ENCODE results near the gene SSC4D.
"Not testable (repeated sequence)": the region's sequence is repeated elsewhere in the genome, so short reads cannot be mapped to it uniquely, and the experiment has no call there.

Gene SSC4D

DNA sequence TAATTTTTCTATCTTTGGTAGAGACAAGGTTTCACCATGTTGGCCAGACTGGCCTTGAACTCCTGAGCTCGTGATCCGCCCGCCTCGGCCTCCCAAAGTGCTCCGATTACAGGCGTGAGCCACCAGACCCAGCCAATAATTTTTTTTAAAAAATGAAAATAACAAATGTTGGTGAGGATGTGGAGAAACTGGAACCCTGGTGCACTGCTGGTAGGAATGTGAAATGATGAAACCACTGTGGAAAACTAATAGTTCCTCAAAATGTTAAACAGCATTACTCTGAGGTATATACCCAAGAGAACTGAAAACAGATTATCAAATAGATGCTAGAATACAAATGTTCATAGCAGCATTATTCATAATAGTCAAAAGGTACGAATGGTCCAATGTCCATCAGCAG is 27.7 kb downstream of the SSC4D start:
- DNase-seq = no peak

DNA sequence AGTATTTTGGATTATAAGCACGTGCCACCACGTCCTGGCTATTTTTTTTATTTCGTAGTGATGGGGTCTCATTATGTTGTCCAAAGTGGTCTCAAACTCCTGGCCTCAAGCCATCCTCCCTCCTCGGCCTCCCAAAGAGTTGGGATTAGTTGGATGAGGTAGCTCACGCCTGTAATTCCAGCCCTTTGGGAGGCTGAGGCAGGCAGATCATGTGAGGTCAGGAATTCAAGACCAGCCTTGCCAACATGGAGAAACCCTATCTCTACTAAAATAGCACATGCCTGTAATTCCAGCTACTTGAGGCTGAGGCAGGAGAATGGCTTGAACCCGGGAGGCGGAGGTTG is 28.9 kb downstream of the SSC4D start:
- DNase-seq = no peak

DNA sequence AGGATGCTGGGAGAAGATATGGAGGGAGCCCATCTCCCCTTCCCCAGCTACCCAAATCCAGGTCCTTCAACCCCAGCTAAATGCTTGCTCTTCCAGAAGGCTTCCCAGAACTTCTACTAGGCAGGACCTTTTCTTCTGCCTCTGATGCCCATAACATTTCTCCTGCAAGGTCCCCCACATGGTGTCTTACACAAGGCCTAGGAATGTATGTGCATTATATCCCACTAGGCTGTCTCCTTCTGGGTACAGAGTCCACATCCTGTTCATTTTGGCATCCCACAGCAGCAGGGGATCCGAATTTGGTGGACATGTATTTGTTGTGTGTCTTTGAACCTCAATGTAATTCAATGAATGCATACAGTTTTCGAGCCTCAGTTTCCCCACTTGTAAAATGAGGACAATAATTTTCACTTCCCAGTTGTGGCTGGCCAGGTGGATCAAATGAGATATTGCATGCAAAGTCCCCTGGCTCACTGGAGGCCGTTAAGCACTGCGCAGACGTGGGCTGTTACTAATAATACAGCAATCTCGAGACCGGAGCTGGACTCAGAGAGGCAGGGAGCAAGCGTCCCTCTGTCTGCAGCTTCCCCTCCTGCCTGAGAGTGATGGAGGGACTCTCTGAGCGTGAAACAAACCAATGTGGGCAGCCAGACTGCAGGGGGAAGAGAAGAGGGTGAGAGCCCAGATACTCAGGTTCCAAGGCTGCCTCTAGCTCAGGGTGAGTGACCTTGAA is 32.1 kb downstream of the SSC4D start:
- DNase-seq = no peak

DNA sequence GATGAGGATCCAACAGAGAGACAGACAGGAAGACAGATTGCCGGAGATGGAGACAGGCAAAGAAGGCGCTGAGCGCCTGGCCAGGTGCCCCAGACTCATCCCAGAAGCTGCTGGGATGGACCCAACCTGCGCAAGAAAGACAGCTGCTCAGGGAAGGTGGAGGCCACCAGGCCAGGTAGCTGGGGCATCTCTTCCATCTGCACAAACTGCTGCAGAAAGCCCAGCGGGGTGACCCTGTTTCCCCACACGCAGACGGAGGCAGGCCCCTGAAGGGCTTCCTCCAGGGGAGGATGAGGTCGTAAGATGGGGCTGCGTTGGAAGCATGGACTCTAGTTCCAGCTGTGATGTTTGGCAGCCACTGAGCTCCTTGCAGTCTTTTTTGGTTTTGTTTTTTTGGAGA is 34.2 kb downstream of the SSC4D start:
- DNase-seq = no peak

DNA sequence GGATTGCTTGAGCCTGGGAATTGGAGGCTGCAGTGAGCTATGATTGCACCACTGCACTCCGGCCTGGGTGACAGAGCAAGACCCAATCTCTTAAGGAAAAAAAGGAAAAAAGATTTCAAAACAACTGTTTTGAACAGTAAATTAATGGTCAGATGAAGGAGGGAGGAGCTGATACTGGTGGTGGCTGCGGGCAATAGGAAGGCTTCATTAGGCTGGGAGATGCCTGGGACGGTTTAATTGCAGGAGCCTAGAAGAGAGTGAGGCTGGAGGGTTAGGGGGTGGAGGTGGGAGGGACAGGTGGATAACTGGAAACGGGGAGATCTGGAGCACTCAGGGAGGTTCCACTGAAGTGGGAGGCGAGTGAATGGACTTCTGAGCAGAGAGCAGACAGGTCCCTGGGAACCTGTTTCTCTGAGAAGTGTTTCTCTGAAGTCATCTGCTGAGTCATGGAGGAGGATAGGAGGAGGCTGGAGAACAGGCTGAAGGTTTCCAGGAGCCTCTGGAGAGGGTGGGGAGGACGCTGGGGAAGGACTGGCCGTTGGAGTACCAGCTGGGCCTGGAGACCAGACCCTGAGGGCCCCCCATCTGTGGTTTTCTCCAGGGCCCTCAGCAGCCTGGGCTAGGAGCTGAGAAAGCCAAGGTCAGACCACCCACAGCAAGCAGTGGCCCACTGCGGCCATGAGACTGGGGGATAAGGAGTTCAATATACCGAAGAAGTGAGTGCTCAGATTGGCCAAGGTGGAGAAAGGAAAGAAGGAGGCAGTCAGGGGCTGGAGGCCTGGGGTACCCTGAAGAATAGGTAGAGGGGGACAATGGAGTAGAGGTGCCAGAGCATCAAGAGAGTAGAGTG is 36.3 kb downstream of the SSC4D start:
- no peak for DNase-seq

DNA sequence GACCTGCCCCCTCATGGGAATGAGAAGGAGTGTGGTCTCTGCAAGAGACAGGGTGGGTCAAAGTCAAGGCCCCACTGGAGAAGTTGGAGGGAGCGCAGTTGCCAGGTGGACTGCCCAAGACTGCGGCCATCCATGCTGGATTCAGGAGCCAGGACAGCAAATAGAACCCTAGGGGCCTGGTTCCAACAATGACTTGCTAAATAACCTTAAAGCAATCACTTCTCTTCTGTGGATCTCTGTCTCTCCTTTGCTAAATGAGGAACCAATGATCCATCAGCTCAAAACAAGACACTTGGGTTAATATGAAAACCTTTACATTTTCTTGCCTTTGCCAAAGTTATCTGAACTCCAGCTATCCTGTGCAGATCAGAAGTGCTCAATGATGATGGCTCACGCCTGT is 38.1 kb downstream of the SSC4D start:
- DNase-seq = no peak

DNA sequence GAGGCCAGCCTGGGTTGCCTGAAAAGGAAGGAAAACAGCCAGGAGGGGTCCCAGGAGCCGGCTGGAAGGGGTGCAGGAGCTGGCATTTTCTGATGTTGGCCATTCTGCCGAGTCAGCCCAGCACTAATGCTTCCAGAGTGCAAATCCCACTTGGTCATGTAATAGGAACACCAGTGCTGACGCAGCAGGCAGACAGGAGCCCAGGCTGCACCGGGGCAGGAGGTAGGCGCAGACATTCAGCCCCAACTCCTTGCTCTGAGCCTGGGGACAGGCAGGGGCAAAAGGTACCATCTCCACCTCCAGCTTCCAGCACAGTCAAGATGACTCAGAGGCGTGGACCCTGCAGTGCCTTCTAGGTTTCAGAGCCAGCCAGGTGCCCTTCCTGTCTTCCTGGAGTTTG is 40.5 kb downstream of the SSC4D start:
- no peak for DNase-seq

DNA sequence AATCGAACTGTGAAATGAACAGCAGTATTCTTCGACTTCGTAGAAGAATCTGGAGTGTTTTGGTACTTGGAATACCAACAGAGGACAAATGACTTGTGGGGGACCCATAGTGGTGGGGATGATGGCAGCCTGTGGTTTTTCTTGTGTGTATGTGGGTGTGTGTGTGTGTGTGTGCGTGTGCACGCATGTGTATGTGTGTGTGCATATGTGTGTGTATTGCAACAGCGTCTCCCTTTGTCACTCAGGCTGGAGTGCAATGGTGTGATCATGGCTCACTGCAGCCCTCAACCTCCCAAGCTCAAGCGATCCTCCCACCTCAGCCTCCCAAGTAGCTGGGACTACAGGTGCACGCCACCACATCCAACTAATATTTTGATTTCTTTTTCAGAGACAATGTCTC is 41.3 kb downstream of the SSC4D start:
- DNase-seq = no peak

DNA sequence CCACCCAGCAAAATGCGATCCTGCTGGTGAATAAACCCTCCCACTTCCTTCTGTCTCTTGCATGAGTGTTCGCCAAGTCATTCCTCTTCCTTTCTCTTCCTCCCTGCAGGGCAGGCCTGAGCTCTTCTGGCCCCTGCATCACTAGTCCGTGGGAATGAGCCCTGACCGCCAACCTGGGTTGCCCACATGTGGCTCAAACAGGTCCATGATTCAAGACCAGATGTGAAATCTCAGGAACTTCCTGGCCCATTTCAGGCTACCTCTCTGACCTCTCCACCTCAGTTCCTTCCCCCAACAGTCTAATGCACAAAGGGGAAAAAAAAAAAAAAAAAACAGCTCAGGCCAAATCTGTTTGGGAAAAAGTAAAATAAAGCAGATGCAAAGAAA is 45.3 kb downstream of the SSC4D start:
- no peak for DNase-seq

DNA sequence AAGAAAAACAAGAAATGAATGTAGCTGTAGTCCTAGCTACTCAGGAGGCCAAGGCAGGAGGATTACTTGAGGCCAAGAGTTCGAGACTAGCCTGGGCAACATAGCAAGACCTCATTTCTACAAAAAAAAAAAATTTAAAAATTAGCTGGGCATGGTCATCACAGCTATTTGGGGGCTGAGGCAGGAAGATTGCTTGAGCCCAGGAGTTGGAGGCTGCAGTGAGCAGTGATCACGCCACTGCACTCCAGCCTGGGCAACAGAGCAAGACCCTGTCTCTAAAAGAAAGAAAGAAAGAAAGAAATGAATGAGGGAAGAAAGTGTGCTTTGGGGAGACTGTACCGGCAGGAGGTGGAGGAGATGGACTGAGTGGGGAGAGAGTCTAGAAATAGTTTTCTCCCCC is 45.7 kb downstream of the SSC4D start:
- DNase-seq = not testable (repeated sequence)

DNA sequence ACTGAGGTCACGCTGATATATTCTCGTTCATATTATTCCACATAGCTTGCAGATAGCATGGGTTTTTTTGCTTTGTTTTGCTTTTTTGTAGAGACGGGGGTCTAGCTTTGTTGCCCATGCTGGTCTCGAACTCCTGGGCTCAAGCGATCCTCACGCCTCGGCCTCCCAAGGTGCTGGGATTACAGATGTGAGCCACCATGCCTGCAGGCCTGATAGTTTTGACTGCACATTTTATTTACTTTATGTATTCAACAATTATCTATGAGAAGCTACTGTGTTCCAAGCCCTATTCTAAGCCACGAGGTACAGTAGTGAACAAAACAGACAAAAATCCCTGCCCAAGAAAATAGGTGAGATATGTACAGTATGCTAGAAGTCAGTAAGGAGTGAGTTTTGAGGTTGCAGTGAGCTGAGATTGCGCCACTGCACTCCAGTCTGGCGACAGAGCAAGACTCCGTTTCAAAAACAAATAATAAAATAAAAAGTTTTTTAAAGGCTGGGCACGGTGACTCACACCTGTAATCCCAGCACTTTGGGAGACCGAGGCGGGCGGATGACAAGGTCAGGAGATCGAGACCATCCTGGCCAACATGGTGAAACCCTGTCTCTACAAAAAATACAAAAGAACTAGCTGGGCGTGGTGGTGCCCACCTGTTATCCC is 49.4 kb downstream of the SSC4D start:
- no peak for DNase-seq

DNA sequence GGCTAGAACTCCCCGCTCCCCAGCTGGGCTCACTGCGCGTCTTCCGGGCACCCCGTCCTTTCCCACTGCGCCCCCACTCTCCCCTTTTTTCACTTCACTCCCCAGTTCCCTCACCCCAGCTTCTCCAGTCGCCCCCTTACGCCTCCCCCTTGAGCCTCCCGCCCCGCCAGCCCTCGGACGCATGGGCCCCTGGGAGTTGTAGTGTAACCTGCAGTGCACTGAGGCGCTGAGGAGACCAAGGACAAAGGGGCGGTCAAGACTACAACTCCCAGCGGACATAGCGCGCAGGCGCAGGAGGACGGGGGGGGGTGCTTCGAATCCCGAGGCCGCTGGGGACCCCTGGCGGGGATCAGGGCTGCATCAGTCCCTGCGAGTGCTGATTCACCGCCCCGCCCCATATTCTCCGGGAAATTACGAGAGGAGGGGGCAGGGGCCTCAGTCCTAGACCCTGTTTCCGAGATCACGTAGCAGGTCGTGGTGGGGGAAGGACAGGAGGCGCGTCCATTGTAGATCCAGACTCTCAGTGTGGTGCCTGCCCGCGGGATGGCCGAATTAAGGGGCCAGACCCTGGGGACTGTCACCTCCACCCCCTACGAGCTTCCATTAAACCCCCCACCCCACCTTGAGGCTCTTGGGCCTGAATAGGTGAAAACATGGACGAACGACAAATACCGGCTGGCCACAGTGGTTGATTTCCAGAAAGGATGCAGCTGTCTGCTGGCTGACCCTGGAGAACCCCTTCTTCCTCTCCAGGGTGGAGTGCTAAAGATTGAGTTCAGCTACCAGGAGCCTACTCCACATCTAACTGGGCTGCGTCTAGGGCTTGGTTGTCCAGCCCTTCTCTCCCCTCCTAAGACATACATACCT is 50.2 kb downstream of the SSC4D start:
- DNase-seq = peak; percentile 96

DNA sequence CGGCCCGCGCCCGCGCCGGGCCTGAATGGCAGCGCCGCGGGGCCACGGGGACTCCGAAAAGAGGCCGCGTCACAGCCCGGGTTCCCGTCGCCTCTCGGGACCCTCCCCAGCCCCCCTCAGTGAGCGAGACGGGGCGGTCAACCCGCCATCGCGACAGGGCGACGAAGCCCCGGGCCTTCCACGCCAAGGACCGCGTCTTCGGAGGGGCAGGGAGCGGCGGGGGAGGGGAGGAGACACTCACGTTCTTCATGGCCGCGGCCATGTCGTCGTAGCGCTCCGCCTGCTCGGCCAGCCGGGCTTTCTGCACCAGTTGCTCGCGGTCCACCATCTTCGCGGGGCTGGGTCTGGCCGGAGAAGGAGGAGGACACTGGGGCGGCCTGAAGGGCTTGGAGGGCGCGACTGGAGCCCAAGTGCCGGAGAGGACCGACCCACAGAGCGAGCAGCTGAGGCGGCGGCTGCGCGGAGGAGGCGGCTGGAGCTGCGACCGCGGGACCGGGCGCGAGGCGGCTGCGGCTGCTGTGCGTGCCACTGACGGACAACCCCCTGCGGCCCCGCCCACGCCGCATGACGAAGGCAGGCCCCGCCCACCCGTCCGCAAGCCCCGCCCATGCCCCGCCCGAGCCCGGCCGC is 50.9 kb downstream of the SSC4D start, which contains the start of gene YWHAG:
Gene YWHAG, minus strand, starts transcription at position 511 of the 630 bp plus-strand sequence. Its CDS starts 183 bp downstream, at position 328.
- peak; percentile 97 for DNase-seq

DNA sequence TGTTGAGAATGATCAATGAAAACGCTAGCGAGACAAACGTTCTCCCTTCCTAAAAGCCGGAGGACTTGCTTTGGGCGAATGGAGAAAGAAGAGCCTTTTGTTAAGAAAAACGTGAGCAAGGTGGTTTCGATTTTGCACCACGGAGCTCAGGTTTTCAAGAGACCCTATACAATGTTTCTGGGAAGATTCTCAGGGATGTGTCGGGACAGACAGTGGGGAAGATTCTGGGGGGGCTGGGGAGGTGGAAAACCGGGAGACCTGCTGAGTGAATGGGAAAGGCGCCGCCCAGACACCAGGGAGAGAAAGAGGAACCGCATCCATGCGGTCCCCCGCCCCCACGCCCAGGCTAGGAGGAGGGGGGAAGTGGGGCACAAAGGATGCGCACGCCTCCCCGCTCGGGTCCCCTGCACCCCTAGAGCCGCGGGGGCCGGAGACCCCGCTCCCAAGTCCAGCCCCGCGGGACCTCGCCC is 51.5 kb downstream of the SSC4D start:
- peak; percentile 84 for DNase-seq

DNA sequence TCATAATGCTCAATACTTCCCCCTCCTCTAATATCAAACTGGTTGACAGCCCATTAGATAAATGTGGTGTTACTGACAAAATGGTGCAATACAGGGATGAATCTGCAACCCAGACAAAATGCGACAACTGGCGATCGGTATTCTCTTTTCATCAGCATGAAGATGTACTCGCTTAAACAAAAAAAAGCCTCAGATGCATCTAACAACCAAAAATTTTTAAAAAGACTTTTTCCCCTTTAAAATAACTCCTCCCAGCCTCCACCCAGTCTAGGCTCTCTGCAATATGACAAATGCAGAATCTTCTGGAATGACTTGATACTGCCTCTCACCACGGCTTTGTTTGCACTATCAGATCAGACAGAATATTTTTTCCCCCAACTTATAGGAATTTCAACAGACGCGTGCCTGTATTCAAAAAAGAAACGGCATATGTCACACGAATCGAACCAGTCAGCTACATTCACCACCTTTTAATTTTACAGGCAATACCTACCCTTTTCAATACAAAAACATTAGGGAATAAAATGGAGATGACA is 52.0 kb downstream of the SSC4D start:
- DNase-seq = no peak

DNA sequence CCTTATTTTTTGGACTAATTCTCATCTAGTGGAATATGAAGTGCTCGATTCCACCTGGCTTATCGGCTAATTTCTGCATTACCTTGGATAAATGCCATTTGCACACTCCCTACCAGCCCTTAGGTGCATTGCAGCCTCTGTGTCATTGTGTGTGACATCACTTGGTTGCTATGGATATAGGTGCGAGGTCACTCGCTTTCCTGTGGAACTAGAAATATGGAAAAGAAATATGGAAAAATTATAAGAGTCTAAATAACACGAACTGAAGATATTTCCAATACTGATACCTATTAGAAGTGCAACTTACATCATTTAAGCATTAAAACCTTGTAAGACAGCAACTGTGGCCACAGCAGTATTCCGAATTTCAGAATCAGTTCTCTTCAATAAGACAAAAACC is 52.7 kb downstream of the SSC4D start:
- no peak for DNase-seq

DNA sequence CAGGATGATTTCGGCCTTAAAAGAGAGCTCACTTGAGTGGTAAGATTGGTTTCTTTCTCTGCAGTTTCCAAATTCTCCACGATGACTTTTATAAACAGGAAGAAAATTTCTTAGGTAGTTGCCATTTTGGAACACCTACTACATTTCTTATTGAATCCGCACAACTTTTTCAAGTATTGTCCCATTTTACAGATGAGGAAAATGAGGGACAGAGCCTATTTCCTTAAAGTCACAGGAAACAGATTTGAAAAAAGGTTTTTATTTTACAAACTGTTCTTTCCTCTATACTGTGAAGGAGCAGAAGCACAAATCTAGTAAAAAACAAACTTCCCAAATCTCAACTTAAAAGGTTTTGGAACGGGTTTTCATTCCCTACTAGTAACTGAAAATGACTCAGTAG is 53.4 kb downstream of the SSC4D start:
- DNase-seq = no peak

DNA sequence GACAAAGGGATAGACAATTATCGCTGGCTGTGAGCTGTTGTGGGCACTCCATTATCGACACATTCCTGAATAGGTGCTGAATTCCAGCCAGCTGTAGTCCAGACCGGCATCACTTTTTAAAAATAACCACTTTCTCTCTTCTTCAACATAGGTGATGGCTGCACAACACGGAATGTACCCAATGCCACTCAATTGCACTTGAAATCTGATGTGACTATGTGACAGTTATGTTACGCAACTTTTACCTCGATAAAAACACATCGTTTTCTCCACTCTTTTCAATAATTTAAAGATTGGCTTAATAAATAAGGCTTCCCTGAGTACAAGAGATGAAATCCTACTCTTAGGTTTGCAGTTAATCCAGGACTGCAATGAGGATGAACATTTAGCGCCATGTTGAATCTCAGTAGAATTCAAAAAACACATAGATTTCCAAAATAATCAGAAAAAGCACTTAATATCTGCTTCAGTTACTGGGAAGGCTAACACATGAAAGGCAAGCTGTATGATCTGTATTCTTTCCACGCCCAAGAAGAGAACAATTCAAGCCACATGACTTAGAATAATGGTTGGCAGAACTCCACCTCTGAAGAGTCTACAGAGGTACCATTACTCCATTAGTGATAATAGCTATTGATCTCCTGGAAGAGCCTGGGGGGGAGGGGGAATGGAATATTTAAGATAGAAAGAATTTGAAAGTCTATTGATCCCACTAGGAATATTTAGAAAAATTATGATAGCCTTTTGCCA is 54.3 kb downstream of the SSC4D start:
- DNase-seq = no peak

DNA sequence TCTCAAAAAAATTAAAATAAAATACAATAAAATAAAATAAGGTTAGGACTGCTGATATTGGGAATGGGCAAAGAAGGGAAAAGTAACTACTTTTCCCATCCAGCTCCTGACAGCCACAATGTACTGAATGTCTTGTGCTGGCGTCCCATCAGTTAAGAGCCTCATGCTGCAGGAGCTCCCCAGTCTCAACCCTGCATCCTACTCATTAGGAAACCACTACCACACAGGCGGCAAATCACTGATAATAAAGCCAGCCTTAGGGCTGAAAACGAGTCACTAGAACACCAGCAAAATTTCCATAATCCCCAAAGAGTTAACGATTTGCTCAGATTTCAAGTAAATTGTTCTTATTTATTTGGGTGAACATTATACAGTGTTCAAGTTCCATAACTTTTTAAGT is 55.0 kb downstream of the SSC4D start:
- no peak for DNase-seq

DNA sequence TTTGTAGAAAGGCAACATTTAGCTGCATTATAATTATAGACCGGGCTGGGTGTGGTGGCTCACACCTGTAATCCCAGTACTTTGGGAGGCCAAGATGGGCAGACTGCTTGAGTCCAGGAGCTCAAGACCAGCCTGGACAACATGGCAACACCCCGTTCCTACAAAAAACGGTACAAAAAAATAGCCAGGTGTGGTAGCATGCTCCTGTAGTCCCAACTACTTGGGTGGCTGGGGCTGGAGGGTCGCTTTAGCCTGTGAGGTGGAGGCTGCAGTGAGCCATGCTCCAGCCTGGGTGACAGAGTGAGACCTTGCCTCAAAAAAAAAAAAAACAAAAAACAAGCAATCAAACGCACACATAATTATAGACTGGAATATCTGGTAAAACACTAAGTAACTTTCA is 55.8 kb downstream of the SSC4D start:
- DNase-seq = no peak

DNA sequence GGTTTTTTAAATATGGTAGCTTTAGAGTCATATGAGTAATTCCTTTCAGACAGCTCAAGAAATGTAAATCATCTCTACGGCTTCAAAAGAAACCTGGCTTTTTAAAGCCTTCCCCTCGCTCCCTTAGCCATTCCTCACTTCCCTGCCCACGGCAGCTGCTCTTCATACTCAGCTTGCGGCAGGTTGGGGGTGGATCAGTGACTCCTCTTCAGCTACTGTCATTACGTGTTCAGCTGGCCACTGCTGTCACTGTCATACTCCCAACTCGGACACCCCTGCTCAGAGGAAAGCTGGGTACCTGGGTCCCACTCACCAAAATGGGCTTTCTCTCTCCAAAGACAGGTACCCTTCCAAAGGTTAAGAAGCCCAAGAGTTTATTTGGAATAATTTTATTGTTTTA is 57.3 kb downstream of the SSC4D start:
- DNase-seq = no peak
